SK-N-MC (cell line): ENCODE results near the gene SLC35F1.

Source experiments
- EZH2 ChIP-seq: fragments of 200-600 bp; sonication (generic); IDR thresholded peaks from one replicate; pipeline ENCODE4 v1.6.1; 2017; ENCODE audit warnings: antibody characterized with exemption
- POLR2AphosphoS5 ChIP-seq: IDR thresholded peaks from 2 replicates; pipeline ENCODE4 v1.6.1; 2012; ENCODE audit warnings: mild to moderate bottlenecking, low read depth, low read length, borderline replicate concordance

GRCh38 chr6:118188561-118188960 is 281.5 kb downstream of the SLC35F1 start:
- TF ChIP-seq POLR2AphosphoS5 (no peak), EZH2 (no peak)
